GM18867 (cell line): ENCODE data around the gene P2RY6.

Experiments
- ATAC-seq: cut with Tn5 transposase; IDR thresholded peaks from one replicate; pipeline ENCODE4 v1.9.1; 2021; ENCODE audit warnings: mild to moderate bottlenecking, moderate library complexity; ENCODE audit not compliant: unreplicated experiment

The P2RY6 gene

GRCh38 chr11:73314117-73314961 lies 42.2 kb downstream of the P2RY6 start:
- ATAC-seq, result no peak

GRCh38 chr11:73315293-73316020 lies 43.3 kb downstream of the P2RY6 start:
- no peak for ATAC-seq

GRCh38 chr11:73316422-73316821 lies 44.3 kb downstream of the P2RY6 start:
- no peak for ATAC-seq

- no peak for ATAC-seq
Observed at GRCh38 chr11:73317373-73317772, 45.2 kb downstream of the P2RY6 start.

- no peak for ATAC-seq
Observed at GRCh38 chr11:73317803-73318202, 45.7 kb downstream of the P2RY6 start.

DNA sequence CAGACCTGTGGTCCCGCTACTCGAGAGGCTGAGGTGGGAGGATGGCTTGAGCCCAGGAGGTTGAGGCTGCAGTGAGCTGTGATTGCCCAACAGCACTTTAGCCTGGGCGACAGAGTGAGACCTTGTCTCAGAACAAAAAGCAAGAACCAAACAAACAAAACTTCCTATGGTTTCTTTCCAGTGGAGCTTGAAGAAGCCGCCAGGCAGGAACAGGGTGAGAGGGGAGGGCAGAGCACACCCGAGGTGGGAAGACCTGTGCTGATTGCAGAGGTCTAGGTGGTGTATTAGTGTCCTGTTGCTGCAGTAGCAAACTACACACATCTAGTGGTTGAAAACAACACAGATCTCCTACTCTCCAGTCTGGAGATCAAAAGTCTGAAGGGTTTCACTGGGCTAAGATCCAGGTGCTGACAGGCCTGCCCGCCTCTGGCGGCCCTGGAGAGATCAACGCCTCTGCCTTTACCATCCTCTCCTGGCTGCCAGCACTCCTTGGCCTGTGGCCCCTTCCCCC lies 46.4 kb downstream of the P2RY6 start:
- no peak for ATAC-seq

DNA sequence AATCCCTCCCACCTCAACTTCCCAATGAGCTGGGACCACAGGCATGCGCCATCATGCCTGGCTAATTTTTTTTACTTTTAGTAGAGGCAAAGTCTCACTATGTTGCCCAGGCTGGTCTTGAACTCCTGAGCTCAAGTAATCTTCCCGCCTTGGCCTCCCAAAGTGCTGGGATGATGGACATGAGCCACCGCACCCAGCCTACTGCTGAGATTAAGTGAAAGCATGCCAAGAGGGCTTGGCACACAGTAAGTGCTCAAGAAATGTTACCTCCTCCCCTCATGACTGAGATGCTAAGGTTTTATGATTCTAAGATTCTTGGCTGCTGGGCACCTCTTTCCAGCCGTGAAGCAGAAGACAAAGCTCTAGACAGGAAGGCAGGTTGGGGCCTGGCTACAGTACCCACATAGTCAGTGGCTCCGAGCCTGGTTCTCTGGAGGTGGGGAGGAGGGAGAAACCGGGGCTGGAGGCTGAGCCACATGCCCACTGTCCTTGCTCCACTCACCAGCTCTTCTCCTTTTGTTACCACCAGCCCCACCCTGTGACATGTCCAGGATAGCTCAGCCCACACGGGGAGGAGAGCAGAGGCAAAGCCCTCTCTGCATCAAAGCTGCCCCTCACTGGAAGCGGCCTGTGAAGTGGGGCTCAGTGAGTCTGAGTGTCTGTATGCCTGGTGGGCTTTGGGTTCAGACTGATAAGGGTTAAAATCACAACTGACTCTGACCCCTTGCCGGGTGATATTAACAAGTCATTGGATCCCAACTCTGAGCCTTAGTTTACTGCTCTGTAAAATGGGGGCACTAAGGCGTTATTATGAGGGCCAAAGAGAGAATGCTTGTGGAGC lies 48.8 kb downstream of the P2RY6 start:
- no peak for ATAC-seq

DNA sequence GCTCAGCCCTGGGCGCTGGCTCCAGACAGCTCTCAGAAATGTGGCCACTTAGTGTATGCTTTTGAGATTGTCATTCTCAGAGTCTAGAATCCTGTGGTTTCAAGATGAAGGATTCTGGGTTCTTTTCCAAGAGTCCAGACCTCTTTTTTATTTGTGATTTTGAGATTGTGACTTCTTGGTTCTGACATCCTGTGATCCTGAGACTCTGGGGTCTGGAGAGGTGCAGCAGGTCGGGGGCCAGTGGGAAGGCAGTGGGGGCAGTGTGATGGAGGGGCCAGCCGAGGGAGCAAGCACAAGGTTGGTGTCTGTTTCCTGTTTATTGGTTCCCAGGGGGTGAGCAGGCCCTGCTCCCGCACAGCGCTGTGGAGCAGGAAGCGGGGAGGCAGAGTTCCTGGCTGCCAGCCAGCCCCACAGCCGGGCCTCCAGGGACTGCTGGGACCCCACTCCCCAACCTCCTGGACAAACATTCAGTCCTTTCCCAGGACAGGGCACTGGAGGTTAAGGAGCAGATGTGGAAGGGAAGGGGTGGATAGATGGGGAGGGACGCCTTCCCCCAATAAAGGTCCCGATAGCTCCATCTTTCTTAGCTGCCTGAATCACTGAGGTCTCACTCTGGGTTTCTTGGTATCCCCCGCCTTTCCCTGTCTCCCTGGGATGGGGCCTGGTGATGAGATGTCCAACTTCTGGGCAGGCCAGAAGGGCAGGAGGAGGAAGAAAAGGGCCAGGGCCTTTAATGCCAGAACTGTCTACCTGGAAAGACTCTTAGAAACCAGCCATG lies 49.7 kb downstream of the P2RY6 start:
- no peak for ATAC-seq

DNA sequence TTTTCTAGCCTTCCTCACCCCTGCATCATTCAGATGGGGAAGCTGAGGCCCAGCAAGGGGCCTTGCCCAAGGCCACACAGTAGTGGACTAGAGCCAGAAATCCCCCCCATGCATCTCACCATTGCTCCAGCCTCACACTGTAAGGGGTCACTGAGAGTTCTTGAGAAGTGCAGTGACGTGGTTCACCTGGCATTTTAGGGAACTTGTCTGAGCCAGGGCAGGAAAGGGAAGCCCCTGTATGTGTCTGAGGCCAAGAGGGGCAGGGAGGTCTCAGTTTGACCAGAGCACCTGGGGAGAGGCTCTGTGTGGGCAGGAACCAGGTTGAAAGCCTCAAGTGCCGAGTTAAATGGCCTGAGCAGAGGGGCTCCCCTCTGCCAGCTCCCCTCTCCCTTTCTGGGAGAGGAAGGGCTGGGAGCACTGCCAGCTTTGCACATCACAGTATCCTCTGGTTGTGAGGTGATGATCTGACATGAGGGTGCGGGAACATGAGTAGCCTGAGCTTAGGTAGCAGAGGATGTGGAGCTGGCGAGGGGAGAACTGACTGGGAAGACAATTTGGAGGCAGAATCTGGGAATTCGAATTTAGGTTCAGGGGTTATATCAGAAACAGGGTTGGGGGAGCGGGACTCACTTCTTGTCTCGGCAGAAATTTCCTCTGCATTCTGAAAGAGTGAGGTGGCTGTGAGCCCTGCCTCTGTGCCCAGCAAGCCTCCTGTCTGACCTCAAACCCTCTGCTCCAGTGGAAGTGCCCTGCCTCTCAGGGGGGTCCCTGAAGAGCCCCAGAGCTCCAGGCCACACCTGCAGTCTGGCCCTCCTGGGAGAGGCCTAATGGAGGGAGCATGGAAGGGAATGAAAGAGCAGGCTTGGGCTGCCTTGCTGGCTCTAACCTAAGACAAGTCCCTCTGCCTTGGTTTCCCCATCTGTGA lies 50.5 kb downstream of the P2RY6 start:
- no peak for ATAC-seq

GRCh38 chr11:73323464-73323863 lies 51.3 kb downstream of the P2RY6 start:
- no peak for ATAC-seq

DNA sequence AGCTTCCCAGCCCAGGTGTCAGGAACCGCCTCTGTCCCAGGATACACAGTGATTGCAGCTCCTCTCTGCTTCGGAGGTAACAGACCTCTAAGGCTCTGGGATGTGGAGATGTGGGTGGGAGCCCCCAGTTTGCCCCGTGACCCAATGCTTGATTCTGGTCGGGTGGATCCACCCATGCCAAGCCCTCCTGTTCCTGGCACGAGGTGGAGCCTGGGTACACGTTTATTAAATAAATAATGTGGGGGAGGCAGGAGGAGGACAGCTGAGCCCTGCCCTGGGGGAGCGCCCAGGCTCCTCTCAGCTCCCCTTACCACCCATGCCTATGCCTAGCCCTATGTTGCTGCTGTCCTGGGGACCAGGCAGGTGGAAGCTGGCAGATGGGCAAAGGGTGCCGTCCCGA lies 52.0 kb downstream of the P2RY6 start:
- ATAC-seq, result no peak

DNA sequence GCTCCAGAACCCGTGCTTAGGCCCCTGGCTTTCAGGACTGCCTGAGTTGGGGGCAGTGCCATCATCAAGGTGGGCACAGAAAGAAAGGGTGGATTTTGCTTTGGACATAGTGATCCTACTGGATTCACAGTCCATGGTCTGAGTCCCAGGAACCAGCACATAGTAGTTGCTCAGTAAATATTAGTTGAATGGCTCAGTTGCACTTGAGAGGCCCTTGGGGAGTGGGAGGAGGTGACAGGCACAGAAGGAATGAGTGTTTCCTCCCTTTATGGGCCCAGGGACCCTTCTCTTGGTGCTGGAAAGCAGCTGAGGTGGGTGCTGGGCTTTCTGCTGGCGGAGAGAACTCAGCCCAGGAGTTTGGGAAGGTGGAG lies 52.5 kb downstream of the P2RY6 start:
- ATAC-seq, result no peak

DNA sequence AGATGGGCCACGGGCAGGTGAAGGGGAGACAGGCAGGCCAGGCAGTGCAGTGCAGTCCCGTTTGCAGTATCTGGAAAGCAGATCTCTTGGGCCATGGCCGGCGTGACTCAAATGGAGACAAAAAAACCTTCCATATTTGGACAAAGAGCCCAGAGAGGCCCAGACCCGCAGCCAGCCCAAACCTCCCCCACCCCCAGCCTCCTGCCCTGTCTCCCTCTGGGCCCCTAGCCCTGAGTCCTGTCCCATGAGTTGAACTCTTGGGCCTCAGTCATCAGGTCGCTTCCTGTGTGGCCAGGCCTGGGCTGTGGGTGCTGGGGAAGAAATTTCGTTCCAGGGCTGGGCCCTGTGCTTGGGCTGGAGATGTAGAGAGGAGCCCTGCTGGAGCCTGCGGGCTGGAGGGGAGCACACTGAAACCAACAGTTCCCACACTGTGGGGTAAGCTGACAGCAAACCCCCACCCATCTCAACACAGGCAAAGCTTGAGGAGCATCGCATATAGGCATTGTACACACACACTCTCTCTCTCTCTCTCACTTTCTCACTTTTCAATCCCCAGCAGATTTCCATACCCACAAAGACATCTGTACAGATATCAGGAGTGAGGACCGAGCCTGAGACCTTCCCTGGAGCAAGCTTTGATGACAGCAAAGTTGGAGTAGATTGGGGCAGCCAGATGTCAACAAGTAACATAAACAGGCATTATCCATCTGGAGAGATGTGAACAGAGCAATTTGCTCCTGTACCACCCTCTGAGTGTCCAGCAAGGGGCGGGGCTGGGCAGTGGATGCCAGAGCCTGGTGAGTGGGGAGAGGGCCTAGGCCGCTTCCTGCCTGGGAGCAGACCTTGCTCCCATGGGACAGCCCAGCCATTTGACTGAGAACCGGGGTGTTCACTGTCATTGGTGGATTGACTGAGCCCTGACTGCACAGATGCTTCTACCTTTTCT lies 53.2 kb downstream of the P2RY6 start:
- peak; percentile 56 for ATAC-seq

DNA sequence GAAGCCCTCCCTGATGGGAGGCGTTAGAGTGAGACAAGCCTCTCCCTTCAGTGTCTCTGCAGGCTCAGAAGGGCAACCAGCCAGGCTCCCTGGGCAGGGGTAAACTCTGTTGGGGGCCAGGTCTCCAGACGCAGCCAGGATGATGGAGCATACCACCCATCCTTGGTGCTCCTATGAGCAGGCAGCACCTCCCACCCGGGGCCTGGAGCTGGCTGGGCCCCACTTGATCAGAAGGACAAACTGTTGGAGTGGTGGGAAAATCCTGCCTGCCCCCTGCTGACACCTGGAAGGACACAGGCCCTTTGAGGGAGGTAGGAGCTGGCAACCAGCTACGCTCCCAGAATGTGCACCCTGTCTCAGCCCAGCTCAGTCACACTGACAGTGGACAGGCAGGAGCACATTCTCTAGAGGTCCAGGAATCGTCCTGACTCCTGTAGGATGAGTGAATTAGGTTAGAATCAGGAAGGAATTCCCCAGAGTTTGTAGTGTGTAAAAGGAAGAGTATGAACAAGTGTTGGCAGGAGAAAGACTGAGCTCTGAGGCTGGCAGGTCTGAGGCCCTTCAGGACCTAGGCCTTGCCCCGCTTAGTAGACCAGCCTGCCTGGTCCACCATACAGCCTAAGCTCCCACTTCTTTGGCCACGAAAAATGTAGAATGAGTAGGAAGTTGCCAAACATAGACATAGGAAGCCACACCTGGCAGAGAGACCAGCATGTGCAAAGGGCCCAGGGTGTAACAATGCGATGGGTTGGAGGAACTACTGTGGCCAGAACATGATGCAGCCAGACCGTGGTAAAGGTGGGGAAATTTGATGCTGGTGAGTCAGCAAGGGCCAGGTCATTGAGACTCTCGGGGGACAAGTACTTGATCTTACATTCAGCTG lies 55.0 kb downstream of the P2RY6 start:
- ATAC-seq, result no peak

GRCh38 chr11:73327812-73328364 lies 55.8 kb downstream of the P2RY6 start:
- ATAC-seq, result no peak

- ATAC-seq, result no peak
Observed at GRCh38 chr11:73330569-73331093, 58.5 kb downstream of the P2RY6 start.
